ENCODE measurements around the gene TCF12. TPM values are rescaled to one million over a fixed set of nuclear protein-coding genes. Genes with fewer than 3 reads are reported as not detected.

TCF12 gene
- total RNA-seq, 1 donor from 2014 or later = 78.6 TPM

- no peak overlapping the region for H3K4me3 Mint-ChIP-seq
- peaks cover 3% of the 10 kb centered on the region for H3K9me3 Mint-ChIP-seq
- peaks cover 15% of the 10 kb centered on the region for H3K4me1 Mint-ChIP-seq
- H3K27ac Mint-ChIP-seq = no peak overlapping the region
- H3K27me3 Mint-ChIP-seq = no peaks in the 10 kb centered on the region
- intact Hi-C loops (cut with micrococcal nuclease) = no loop called here
- no peak for DNase-seq
- peaks cover 6% of the 10 kb centered on the region for H3K36me3 Mint-ChIP-seq (ENCODE audit: low read depth)
Measured at GRCh38 chr15:57048930-57049549, 130.6 kb downstream of the TCF12 start.

DNA sequence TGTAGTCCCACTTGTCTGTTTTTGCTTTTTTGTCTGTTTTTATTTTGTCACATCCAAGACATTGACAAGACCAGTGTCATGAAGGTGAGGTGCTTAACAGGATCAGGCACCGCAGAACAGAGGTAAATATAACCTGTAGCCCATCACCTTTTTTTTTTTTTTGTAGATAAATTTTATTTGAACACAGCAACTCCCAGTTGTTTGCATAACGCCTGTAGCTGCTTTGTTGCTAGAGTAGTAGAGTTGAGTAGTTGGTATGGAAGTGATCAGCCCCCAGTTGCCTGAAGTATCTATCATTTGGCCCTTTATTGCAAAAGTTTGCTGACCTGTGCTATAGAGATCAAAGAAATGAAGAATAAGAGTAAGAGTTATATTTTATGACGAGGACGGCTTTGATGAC is 135.0 kb downstream of the TCF12 start:
- peaks cover 3% of the 10 kb centered on the region for H3K9me3 Mint-ChIP-seq
- peaks cover 3% of the 10 kb centered on the region for H3K36me3 Mint-ChIP-seq (ENCODE audit: low read depth)
- H3K27ac Mint-ChIP-seq = no peak overlapping the region
- DNase-seq = no peak
- H3K27me3 Mint-ChIP-seq = no peaks in the 10 kb centered on the region
- H3K4me1 Mint-ChIP-seq = peaks cover 17% of the 10 kb centered on the region
- intact Hi-C loops (cut with micrococcal nuclease) = no loop called here
- no peak overlapping the region for H3K4me3 Mint-ChIP-seq

- no peak overlapping the region for H3K27ac Mint-ChIP-seq
- no peaks in the 10 kb centered on the region for H3K27me3 Mint-ChIP-seq
- intact Hi-C loops (cut with micrococcal nuclease) = no loop called here
- no peaks in the 10 kb centered on the region for H3K36me3 Mint-ChIP-seq (ENCODE audit: low read depth)
- H3K9me3 Mint-ChIP-seq = peaks cover 1% of the 10 kb centered on the region
- no peak overlapping the region for H3K4me3 Mint-ChIP-seq
- no peak for DNase-seq
- H3K4me1 Mint-ChIP-seq = peaks cover 15% of the 10 kb centered on the region
Measured at GRCh38 chr15:57054204-57054750, 135.8 kb downstream of the TCF12 start.

GRCh38 chr15:57056357-57056756 is 137.9 kb downstream of the TCF12 start:
- Mint-ChIP-seq H3K4me3 (no peak overlapping the region), H3K9me3 (no peaks in the 10 kb centered on the region), H3K27me3 (no peaks in the 10 kb centered on the region), H3K36me3 (ENCODE audit: low read depth) (no peaks in the 10 kb centered on the region), H3K27ac (no peak overlapping the region), H3K4me1 (peaks cover 15% of the 10 kb centered on the region)
- intact Hi-C loops (cut with micrococcal nuclease) = no loop called here
- DNase-seq = no peak

GRCh38 chr15:57057134-57057930 is 138.9 kb downstream of the TCF12 start:
- H3K4me3 Mint-ChIP-seq = no peak overlapping the region
- no peaks in the 10 kb centered on the region for H3K27me3 Mint-ChIP-seq
- DNase-seq = no peak
- no peak overlapping the region for H3K27ac Mint-ChIP-seq
- H3K4me1 Mint-ChIP-seq = peaks cover 12% of the 10 kb centered on the region
- intact Hi-C loops (cut with micrococcal nuclease) = no loop called here
- H3K36me3 Mint-ChIP-seq (ENCODE audit: low read depth) = peaks cover 2% of the 10 kb centered on the region
- H3K9me3 Mint-ChIP-seq = no peaks in the 10 kb centered on the region

GRCh38 chr15:57059026-57059660 is 140.7 kb downstream of the TCF12 start:
- H3K27ac Mint-ChIP-seq = no peak overlapping the region
- peaks cover 9% of the 10 kb centered on the region for H3K4me1 Mint-ChIP-seq
- intact Hi-C loops (cut with micrococcal nuclease) = no loop called here
- DNase-seq = no peak
- H3K27me3 Mint-ChIP-seq = no peaks in the 10 kb centered on the region
- no peaks in the 10 kb centered on the region for H3K9me3 Mint-ChIP-seq
- no peak overlapping the region for H3K4me3 Mint-ChIP-seq
- H3K36me3 Mint-ChIP-seq (ENCODE audit: low read depth) = peaks cover 5% of the 10 kb centered on the region

GRCh38 chr15:57060799-57061198 is 142.4 kb downstream of the TCF12 start:
- intact Hi-C loops (cut with micrococcal nuclease) = no loop called here
- peaks cover 9% of the 10 kb centered on the region for H3K36me3 Mint-ChIP-seq (ENCODE audit: low read depth)
- H3K4me3 Mint-ChIP-seq = no peak overlapping the region
- H3K27me3 Mint-ChIP-seq = no peaks in the 10 kb centered on the region
- H3K9me3 Mint-ChIP-seq = no peaks in the 10 kb centered on the region
- H3K27ac Mint-ChIP-seq = no peak overlapping the region
- no peak for DNase-seq
- peaks cover 9% of the 10 kb centered on the region for H3K4me1 Mint-ChIP-seq

DNA sequence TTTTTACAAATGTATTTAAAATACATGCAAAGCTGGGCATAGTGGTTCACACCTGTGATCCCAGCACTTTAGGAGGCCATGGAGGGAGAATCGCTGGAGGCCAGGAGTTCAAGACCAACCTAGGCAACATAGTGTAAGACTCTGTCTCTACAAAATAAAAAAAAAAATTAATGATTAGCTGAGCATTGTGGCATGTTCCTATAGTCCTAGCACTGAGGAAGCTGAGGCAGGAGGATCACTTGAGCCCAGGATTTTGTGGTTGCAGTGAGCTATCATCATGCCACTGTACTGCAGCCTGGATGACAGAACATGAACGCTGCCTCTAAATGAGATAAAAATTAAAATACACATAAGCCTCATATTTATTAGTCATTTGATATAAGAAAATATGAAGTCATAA is 142.8 kb downstream of the TCF12 start:
- H3K27ac Mint-ChIP-seq = no peak overlapping the region
- H3K4me1 Mint-ChIP-seq = peaks cover 9% of the 10 kb centered on the region
- H3K4me3 Mint-ChIP-seq = no peak overlapping the region
- no peaks in the 10 kb centered on the region for H3K9me3 Mint-ChIP-seq
- DNase-seq = no peak
- H3K36me3 Mint-ChIP-seq (ENCODE audit: low read depth) = peaks cover 9% of the 10 kb centered on the region
- H3K27me3 Mint-ChIP-seq = no peaks in the 10 kb centered on the region
- intact Hi-C loops (cut with micrococcal nuclease) = no loop called here

GRCh38 chr15:57061696-57062095 is 143.3 kb downstream of the TCF12 start:
- no peaks in the 10 kb centered on the region for H3K9me3 Mint-ChIP-seq
- intact Hi-C loops (cut with micrococcal nuclease) = no loop called here
- peaks cover 9% of the 10 kb centered on the region for H3K4me1 Mint-ChIP-seq
- peaks cover 9% of the 10 kb centered on the region for H3K36me3 Mint-ChIP-seq (ENCODE audit: low read depth)
- H3K4me3 Mint-ChIP-seq = no peak overlapping the region
- DNase-seq = no peak
- no peaks in the 10 kb centered on the region for H3K27me3 Mint-ChIP-seq
- H3K27ac Mint-ChIP-seq = no peak overlapping the region

GRCh38 chr15:57064033-57064432 is 145.6 kb downstream of the TCF12 start:
- intact Hi-C loops (cut with micrococcal nuclease) = no loop called here

GRCh38 chr15:57069423-57069822 is 151.0 kb downstream of the TCF12 start:
- H3K27ac Mint-ChIP-seq = no peak overlapping the region
- no peak for DNase-seq
- peaks cover 10% of the 10 kb centered on the region for H3K4me1 Mint-ChIP-seq
- H3K9me3 Mint-ChIP-seq = no peaks in the 10 kb centered on the region
- no peaks in the 10 kb centered on the region for H3K27me3 Mint-ChIP-seq
- intact Hi-C loops (cut with micrococcal nuclease) = no loop called here
- H3K36me3 Mint-ChIP-seq (ENCODE audit: low read depth) = peaks cover 2% of the 10 kb centered on the region
- no peak overlapping the region for H3K4me3 Mint-ChIP-seq

More at GRCh38 chr15:57064033-57064432, 145.6 kb downstream of the TCF12 start:
- no peaks in the 10 kb centered on the region for H3K9me3 Mint-ChIP-seq
- peaks cover 6% of the 10 kb centered on the region for H3K4me1 Mint-ChIP-seq
- no peak overlapping the region for H3K4me3 Mint-ChIP-seq
- no peaks in the 10 kb centered on the region for H3K27me3 Mint-ChIP-seq
- H3K27ac Mint-ChIP-seq = no peak overlapping the region
- H3K36me3 Mint-ChIP-seq (ENCODE audit: low read depth) = peaks cover 9% of the 10 kb centered on the region
- no peak for DNase-seq

GRCh38 chr15:57070674-57071073 is 152.2 kb downstream of the TCF12 start:
- Mint-ChIP-seq H3K4me1 (peaks cover 10% of the 10 kb centered on the region), H3K27me3 (no peaks in the 10 kb centered on the region), H3K9me3 (no peaks in the 10 kb centered on the region), H3K36me3 (ENCODE audit: low read depth) (no peaks in the 10 kb centered on the region), H3K4me3 (no peak overlapping the region), H3K27ac (no peak overlapping the region)
- no peak for DNase-seq
- intact Hi-C loops (cut with micrococcal nuclease) = no loop called here

DNA sequence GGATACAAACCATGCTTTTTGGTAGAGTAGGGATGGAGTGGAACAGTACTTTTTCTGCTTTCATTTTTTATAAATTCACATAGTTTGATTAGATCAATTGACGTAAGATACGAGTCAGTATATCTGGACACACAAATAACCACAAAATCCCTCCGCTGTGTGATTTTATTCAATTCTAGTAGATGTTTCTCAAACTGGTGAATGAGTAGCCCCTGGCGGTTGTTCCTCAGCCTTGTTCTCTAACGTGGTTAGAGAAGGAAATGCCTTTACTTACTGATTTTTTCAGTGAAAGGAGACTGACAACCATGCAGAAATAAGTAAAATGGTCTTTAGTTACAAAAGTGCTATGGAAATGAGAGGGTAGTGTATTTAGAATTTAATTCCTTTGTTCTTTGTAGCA is 161.0 kb downstream of the TCF12 start:
- no peak overlapping the region for H3K4me3 Mint-ChIP-seq

More for the DNA sequence above, 161.0 kb downstream of the TCF12 start:
- no peak for DNase-seq
- H3K27me3 Mint-ChIP-seq = no peaks in the 10 kb centered on the region
- H3K9me3 Mint-ChIP-seq = no peaks in the 10 kb centered on the region
- H3K4me1 Mint-ChIP-seq = peaks cover 8% of the 10 kb centered on the region
- intact Hi-C loops (cut with micrococcal nuclease) = no loop called here
- H3K36me3 Mint-ChIP-seq (ENCODE audit: low read depth) = no peaks in the 10 kb centered on the region
- H3K27ac Mint-ChIP-seq = no peak overlapping the region

Data from activated CD4-positive, alpha-beta T cell treated with anti-CD3 and anti-CD28 coated beads, Interleukin-2, amount 10 ng/mL, durations not matched to agents 24 days and 14 days (primary cell).